ENCODE results near the gene SLC27A1. TPM values are rescaled to one million over a fixed set of nuclear protein-coding genes. Genes with fewer than 3 reads are reported as not detected.

SLC27A1 gene
- total and polyA plus RNA-seq, 10 of the 15 experiments (the other 5 are each of a cell fraction or from before 2014, with no cell fraction given): 0.11 to 2.3 (median 1.2) TPM

GRCh38 chr19:17555480-17555928 is 85.2 kb downstream of the SLC27A1 start, which contains the start of gene COLGALT1 (continued):
- TF ChIP-seq ZBTB4 (CRISPR knock-in tag; IDR thresholded peaks at IDR 0.05) (no peak), ZBTB40 (IDR thresholded peaks at IDR 0.05; ENCODE audit: borderline replicate concordance) (no peak), ZBED1 (IDR thresholded peaks at IDR 0.05; ENCODE audit: borderline replicate concordance) (no peak), MXI1 (IDR thresholded peaks at IDR 0.05; ENCODE audit: low read depth, low read length) (peak; percentile 47; the same call in 1 of the 2 replicates), MEF2B (IDR thresholded peaks at IDR 0.05; ENCODE audit: partially characterized antibody, poor library complexity, severe bottlenecking) (no peak), BCL11A (IDR thresholded peaks at IDR 0.05; ENCODE audit: low read depth, low read length) (no peak), NFYB (IDR thresholded peaks at IDR 0.05; ENCODE audit: insufficient read depth, low read depth, low read length) (0 out of 2 replicates have a peak, but pooled peaks have one; percentile 29), ZNF687 (IDR thresholded peaks at IDR 0.05) (no peak), PML (IDR thresholded peaks at IDR 0.05; ENCODE audit: low read length) (no peak), STAT1 (conservative IDR thresholded peaks at IDR 0.05) (no peak), SUPT20H (IDR thresholded peaks at IDR 0.05; ENCODE audit: borderline replicate concordance, control insufficient read depth, low read depth, low read length) (no peak), HSF1 (IDR thresholded peaks at IDR 0.05; ENCODE audit: low read depth, low read length) (no peak)
- TF ChIP-seq, protein P1, sequence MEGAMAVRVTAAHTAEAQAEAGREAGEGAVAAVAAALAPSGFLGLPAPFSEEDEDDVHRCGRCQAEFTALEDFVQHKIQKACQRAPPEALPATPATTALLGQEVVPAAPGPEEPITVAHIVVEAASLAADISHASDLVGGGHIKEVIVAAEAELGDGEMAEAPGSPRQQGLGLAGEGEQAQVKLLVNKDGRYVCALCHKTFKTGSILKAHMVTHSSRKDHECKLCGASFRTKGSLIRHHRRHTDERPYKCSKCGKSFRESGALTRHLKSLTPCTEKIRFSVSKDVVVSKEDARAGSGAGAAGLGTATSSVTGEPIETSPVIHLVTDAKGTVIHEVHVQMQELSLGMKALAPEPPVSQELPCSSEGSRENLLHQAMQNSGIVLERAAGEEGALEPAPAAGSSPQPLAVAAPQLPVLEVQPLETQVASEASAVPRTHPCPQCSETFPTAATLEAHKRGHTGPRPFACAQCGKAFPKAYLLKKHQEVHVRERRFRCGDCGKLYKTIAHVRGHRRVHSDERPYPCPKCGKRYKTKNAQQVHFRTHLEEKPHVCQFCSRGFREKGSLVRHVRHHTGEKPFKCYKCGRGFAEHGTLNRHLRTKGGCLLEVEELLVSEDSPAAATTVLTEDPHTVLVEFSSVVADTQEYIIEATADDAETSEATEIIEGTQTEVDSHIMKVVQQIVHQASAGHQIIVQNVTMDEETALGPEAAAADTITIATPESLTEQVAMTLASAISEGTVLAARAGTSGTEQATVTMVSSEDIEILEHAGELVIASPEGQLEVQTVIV (IDR thresholded peaks at IDR 0.05; ENCODE audit: borderline replicate concordance, partially characterized antibody): no peak
